NCI-H446 treated with DMSO at 0.1 percent for 48 hours (cell line): ENCODE results near the gene NME3.
A peak's percentile ranks its signal among the peaks of the same experiment; 100 is the strongest.

Experiments used
- DNase-seq: peaks from one replicate; lab custom pipeline; 2025; lab: John Stamatoyannopoulos, UW

Gene NME3

DNA sequence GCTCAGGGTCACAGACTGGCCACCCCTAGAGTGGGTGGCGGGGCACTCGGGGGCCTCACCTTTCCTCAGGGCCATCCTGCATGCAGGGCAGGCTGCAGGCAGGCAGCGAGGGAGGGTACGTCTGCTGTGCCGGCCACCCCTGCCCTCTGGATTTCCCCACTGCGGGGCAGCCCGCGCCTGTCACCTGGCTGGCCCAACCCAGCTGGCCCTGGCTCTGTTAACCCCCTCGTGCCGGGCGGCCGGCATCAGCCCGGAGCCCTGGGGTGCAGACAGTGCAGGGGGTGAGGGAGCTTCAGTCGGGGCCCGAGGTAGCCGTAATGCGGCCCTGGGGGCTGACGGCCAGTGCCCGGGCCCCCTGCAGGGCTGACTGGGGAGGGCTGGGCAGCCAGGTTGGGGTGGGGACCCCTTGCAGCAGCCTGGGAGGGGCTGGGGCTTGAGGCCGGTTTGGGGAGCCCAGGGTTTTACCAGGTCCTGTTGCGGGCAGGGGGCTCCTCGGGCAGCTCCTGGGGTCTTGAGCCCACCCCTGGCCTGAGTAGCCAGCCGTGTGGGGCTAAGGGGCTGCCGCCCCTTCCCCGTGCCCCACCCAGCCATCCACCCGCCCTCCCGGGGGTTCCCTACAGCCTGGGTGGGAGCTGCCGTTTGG lies 22.4 kb upstream of the NME3 start, which contains the start of gene IGFALS:
Gene IGFALS, minus strand, starts transcription at position 128 of the 643 bp plus-strand sequence. Its CDS starts 53 bp downstream, at position 75.
- no peak for DNase-seq

DNA sequence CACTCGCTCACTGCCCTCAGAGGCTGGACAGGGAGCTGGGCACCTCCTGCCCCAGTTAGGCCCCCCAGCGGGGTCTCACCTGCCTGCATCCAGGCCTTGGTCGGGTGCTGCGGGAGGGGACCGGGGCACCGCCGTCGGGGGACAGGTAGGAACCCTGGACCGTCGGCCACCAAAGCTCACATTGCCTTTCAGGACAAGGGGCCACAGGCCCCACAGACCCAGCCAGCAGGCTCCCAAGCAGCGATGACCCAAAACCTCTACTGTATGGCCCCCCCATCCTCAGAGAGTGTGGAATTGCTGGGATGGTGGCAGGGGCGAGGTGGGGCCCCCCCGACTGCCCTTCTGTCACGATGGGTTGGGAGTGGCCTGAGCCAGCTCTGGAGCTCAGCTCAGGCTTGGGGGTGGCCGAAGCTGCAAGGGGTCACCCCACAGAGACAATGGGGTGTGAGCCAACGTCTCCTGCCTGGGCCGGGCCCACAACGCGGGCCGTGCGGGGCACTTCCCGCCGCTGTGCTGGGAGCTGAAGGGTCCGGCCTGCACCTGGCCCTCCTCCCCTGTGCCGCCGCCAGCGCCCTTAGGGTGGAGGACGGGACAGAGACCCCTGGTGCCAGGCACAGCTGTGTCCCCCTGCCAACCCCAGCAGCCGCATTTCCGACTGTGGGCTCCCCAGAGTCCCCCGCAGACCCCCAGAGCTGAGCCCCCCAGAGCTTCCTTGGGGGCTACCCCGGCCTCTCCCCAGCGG lies 21.7 kb upstream of the NME3 start:
- no peak for DNase-seq

DNA sequence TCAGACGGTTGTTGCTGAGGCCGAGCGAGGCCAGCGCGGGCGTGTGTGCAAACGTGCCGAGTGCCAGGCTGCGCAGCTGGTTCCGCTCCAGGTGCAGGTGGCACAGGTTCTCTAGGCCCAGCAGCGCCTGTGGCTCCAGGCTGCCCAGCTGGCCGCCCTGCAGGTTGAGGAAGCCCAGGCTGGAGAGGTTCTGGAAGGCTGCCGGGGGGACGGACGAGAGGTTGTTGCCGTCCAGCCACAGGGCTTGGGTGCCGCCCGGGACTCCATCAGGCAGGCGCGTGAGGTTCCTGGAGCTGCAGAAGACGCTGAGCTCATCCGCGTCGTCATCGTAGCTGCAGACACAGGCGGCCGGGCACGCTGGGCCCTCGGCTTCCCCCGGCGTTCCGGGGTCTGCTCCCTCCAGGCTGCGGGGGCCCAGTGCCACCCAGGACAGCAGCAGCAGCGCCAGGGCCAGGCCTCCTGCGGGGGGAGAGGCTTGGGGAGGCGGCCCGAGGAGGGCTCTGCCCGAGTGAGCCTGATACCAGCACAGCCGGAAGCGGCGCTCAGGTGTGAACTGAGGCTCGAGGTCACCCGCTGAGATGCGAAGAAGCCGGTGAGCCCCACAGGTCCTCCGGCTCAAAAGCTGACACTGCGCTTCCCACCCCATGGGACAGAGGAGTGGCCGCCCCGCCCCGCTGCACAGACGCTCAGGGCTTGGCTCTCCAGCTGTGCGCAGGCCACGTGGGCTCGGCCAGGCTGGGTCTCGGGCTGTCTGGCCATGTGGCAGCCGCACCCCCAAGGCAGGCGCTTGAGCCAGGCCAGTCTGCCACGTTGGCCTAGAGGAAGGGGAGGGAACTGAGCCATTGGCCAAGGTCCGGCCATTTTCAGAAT lies 20.8 kb upstream of the NME3 start:
- no peak for DNase-seq

DNA sequence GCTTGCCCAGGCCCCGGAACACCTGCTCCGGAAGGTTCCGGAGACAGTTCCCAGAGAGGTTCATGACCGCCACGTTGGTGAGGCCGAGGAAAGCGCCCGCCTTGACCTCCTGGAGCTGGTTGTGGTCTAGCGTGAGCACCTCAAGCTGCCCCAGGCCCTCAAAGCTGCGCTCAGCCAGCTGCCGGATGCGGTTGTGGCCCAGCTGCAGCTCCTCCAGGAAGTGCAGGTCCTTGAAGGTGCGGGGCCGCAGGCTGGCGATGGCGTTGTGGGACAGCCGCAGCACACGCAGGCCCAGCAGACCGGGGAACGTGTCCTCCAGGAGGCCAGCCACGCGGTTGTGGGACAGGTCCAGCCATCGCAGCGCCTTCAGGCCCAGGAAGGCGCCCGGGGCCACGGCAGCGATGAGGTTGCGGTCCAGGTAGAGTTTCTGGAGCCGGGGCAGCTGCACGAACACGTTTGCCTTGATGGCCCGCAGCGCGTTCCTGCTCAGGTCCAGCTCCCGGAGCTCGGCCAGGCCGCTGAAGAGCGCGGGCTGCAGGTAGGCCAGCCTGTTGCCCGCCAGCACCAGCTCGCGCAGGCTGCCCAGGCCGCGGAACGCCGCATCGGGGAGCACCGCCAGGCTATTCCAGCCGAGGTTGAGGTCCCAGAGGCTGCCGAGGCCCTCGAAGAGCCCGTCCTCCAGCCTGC lies 20.1 kb upstream of the NME3 start:
- no peak for DNase-seq

DNA sequence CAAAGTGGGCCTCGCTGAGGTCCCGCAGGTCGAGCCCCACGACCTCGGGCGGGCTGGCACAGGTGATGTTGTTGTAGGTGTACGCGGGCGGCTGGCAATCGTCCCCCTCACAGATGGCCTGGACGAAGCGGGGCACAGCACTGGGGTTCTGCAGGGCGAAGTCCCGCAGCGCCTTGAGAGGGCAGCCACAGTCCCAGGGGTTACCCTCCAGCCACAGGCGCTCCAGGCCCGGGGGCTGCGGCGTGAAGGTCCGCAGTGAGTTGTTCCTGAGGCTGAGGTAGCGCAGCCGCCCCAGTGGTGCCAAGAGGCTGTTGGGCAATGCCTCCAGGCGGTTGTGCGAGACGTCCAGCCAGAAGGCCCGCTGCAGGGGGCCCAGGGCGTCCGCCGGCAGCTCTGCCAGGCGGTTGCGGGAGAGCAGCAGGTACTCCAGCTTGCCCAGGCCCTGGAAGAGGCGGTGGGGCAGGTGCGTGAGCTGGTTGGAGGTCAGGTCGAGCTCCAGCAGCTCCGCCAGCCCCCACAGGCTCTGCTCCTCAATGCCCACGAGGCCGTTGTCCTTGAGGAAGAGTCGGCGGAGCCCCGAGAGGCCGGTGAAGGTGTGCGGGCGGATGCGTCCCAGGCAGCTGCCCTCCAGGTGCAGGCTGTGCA lies 19.4 kb upstream of the NME3 start:
- DNase-seq, result no peak

DNA sequence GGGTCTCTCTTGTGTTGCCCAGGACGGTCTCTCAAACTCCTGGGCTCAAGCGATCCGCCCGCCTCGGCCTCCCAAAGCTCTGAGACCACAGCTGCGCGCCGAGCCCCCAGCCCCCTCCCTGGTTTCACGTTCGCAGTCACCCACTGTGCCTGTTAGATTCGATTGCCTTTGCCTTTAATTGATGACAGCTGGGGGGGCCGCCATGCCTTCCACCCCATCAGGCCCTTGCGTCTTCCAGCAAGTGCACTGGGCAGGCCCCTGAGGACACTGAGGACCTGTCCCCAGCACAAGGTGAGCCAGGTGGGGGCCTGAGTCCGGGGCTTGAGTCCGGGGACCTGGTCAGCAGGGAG lies 18.9 kb upstream of the NME3 start:
- no peak for DNase-seq

DNA sequence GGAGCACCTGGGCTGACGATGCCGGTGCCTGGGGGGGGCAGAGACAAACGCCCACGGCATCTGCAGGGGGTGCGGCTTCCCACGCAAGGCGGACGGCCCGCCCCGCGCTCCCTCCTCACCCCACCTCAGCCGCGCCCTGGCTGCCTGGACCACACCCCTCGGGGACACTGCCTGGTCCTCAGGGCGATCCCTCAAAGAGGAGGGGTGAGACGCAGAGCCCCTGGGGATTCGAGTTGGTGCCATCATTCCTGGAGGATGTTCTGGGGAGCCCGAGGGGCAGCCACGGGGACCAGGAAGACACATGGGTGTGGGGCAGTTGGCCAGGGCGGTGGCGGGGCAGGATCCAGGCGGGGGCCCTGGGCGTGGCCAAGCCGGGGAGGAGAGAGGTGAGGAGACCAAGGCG lies 18.3 kb upstream of the NME3 start:
- DNase-seq, result no peak

DNA sequence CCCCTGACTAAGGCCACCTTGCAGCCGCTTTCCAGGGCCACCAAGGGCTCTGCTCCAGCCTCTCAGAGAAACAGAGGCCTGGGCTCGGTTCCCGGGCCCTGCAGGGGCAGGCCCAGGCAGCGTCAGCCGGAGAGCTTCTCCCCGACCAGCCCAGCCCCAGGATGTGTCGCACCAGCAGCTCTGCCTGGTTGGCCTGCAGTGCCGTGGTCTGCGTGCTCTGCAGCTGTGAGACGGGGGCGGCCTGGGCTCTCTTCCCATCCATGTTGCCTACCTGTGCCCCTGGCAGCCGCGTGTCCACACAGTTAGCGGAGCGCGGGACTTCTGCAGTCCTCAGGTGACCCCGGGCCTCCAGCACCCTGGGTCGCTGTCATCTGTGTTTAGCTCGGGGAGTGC lies 17.4 kb upstream of the NME3 start:
- no peak for DNase-seq

DNA sequence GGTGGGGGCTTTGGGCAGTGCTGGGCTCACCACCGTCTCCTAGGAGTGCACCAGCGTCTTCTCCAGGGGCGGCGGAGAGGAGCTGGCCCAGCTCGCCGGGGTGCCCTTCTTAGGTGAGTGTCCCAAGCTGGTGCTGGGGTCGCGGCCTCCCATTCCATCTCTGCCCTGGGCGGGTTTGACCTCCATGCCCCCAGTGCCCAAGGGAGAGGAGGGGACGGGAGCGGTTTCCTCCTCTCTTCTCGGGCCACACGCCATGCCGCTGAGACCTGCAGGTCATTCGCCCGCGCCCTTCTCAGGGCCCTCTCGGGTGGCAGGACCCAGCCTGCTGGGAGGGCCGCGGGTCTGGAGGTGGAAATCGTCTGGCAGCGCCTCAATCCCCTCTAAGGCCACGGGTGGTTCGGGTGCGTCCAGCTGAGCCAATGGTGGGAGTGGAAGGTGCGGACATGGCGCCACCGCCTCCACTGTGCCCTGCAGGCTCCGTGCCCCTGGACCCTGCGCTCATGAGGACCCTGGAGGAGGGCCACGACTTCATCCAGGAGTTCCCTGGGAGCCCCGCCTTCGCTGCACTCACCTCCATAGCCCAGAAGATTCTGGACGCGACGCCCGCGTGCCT lies 16.9 kb upstream of the NME3 start:
- no peak for DNase-seq

DNA sequence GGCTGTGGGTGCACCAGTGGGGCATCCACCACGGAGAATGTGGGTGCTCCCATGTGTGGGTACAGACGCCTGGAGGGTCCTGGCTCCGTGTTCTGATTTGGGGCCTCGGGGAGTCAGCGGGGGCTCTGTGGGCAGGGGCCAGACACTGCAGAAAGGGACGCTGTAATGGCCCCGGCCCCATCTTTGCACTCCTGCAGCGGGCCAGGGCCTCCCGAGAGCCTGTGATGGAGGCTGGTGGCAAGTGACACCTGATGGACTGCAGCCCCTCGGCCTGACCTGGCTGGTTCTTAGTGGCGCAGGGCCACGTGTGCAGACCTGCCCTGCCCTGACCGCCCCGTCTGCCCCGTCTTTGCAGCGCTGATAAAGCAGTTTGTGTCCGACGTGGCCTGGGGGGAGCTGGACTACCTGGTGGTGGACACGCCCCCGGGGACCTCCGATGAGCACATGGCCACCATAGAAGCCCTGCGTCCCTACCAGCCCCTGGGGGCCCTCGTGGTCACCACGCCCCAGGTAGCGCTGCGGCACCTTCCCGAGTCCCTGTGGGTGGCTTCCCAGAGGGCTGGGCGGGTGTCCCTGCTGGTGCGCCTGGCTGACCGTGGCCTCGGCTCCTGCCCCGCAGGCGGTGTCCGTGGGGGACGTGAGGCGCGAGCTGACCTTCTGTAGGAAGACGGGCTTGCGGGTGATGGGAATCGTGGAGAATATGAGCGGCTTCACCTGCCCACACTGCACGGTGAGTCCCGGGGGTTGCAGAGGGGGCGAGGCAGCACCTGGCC lies 16.2 kb upstream of the NME3 start:
- DNase-seq, result no peak

DNA sequence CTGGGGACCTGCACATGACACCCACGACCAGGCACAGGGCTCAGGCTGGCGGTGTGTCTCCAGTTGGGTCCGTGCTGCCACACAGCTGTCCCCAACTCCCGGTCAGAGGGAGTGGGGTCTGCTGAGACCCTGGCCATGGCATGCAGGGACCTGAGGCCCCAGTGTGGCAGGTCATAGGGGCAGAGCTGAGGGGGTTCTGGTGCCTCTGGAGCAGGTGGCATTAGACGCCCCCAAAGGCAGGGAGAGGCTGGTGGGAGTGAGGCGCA lies 15.6 kb upstream of the NME3 start:
- no peak for DNase-seq

DNA sequence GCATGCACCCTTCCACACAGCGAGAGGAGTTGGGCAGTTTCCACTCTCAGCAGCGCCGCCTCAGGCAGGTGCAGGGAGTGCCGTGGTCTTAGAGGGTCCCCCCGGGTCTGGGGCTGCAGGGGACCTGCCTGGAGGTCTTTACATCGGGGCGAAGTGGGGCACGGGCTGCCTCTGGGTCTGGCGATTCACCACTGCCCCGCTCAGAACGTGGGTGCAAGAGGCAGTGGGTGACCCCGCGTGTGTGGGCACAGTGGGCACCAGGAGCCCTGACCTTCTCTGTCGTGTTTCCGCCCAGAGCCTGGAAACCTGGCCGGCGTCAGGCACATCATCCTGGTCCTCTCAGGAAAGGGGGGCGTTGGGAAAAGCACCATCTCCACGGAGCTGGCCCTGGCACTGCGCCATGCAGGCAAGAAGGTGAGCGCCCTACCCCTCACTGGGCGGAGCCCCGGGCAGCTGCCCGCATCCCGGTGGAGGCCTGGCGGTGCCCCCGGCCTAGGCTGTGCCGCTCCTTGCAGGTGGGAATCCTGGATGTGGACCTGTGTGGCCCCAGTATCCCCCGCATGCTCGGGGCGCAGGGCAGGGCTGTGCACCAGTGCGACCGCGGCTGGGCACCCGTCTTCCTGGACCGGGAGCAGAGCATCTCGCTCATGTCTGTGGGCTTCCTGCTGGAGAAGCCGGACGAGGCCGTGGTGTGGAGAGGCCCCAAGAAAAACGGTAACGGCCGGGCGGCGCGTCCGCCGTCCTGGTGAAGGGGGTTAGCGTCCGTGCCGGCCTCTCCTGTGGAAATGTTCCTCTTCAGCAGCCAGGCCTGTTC lies 15.1 kb upstream of the NME3 start:
- no peak for DNase-seq

DNA sequence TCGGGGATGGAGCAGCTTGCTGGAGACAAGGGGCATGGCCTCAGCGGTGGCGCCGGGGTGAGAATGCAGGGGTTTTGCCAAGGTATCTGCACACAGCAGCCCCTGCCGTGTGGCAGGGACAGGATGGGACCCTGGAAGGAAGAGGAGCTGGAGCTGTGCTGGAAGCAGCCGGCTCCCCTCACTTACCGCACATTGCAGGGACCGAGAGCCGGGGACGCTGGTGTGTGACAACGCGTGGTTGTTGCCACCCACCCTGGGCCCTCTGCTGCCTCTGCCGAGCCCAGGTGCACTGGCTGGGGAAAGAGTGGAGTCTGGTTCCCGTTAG lies 14.5 kb upstream of the NME3 start:
- no peak for DNase-seq

DNA sequence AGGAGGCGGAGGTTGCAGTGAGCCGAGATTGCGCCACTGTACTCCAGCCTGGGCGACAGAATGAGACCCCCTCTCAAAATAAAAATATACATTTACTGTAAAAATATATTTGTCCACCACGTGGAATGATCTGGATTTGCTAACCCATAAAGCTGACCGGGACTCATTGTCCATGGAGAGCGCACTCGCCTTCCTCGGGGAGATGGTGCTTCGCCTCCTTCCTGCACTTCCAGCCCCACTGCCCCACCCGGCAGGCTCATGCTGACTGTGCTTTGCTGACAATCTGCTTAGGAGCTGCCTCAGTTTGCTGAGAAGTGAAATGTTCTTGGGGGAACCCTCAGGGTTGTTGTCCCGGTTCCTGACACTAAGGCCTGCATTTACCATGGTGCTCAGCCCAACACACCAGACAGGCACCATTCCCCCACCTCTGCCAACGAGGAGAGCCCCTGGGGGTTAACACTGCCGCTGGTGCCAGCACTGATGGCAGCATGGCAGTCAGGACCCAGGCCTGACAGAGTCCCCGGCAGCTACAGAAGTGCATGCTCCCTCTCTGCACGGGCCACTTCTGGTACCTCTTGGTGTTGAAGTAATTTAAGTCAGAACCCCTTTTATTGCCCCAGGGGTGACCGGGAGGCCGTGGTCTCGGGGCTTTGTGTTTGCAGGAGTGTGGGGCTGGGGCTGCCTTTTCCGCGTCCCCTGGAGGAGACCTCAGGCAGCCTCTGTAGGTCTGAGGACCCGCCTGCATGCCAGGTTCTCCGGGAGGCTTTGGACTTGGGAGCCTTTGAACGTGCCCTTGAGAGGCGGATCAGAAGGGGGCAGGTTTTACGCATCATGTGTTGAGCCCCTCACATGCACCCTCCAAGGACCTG lies 13.9 kb upstream of the NME3 start:
- DNase-seq, result no peak

DNA sequence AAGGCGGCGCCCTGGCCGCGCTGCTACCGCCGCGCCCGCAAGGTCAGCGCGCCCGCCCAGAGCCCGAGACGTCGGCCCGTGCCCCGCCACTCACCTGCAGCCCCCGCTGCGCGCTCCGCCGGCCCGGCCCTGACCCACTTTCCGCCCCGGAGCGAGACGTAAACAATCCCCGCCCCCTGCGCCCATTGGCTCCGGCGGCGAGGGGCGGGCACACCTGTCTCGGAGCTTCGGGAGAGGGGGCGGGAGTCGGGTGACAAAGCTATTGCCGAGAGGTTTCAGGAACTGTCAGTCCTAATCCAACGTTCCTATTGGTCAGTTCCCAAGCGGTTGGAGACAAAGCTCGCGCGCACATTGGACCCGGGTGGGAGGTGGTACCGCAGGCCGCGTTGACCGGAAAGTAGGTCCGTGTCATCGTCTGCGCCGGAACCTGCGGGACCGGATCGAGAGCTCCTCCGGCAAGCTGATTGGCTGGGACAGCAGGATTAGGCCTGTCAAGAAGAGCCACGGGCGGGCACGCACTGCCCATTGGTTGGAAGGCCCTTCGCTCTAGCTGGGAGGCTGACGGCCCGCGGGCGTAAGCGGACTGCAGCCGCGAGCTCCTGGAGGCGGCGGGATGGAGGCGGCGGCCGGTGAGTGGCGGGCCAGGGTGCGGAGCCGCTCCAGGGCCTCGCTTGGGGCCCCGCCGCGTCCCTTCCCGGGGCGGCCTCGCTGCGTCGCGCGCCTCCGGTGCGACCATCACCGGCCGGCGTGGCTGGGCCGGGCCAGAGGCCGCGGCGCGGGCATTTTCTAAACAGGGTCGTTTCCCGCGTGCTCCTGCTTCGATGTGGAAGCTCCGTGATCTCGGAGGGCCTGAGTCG lies 11.3 kb upstream of the NME3 start, which contains the start of the genes NUBP2 and SPSB3:
Gene NUBP2, plus strand, starts transcription at position 553 of the 857 bp plus-strand sequence. Its CDS starts 61 bp downstream, at position 614.
Gene SPSB3, minus strand, starts transcription at position 164 of the 857 bp plus-strand sequence. CDS start 1,088 bp downstream, outside the sequence.
- DNase-seq, result peak; percentile 99

DNA sequence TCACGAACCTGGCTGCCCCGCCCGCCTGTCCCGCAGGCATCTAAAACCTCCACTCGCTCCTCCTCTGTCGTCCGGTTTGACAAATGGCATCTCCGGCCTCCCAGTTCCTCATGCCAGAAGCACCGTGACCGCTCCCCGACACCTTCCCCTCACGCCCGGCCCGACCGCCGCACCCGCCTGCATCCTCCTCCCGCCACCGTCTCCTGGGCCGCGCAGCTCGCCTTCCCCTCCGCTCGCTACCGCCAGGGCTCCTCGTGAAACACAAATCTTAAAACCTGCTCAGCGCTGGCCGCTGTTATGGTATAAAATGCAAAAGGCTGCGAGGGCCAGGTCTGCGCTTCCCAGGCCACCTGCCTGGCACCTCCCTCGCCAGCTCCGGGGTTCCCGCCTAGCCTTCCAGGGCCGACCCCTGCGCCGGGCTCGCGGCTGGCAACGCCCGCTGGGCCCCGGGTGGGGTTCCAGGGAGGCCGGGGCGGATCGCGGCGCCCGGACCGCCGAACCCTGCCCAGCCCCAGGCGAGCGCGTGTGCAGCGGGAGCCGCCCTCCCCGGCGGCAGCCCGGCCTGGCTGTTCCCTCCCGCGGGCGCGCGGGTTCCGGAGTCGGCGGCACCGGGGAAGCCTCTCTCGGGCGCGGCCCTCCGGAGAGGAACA lies 10.5 kb upstream of the NME3 start:
- DNase-seq, result no peak

DNA sequence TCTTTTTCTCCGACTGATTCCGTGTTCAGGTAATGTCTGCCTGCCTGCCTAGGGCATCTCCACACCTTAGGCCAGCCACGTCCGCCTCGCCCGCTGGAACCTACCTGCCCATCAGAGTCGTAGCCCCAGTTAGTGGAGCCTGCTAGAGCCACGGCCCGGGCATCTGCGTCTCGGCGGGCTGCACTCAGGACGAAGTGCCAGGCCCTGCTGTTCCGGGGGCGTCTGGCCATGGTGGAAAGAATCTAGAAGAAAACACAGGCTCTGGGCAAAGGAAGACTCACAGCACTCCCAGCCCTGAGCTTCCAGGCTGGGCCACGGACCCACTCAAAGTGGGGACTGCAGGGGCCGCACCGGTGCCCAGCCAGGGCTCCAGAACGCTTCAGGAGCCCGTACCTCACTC lies 9.9 kb upstream of the NME3 start:
- DNase-seq, result no peak
